KBM-7 (cell line): ENCODE measurements around the gene OSBPL10.
"Not testable (repeated sequence)": the region's sequence is repeated elsewhere in the genome, so short reads cannot be mapped to it uniquely, and the experiment has no call there.

Experiments
- DNase-seq: peaks from one replicate; pipeline ENCODE4 v3.0.0-alpha.2; 2015
- in situ Hi-C: fragments of 300-500 bp; cut with MboI; formaldehyde crosslinking; loops from 2 replicates; pipeline ENCODE4 v1.14.3; 2020; ENCODE audit warnings: low sequenced_read_pairs, low pct_unique_long_range_greater_than_20kb, mixed read lengths

OSBPL10 gene

DNA sequence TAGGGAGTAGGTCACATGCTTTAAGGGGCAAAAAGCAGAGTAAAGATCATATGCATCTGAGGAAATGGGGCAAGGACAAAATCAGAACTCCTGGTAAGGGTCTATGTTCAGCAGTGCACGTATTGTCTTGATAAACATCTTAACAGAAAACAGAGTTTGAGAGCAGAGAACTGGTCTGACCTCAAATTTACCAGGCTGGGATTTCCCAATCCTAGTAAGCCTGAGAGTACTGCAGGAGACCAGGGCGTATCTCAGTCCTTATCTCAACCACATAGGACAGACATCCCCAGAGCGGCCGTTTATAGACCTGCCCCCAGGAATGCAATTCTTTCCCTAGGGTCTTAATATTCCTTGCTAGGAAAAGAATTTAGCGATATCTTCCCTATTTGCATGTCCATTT is 14.0 kb upstream of the OSBPL10 start:
- in situ Hi-C loops, DNase-seq: not testable (repeated sequence)

- in situ Hi-C loops: no loop called here
- DNase-seq: no peak
These were observed 12.8 kb upstream of the OSBPL10 start for GRCh38 chr3:31993843-31994242.

DNA sequence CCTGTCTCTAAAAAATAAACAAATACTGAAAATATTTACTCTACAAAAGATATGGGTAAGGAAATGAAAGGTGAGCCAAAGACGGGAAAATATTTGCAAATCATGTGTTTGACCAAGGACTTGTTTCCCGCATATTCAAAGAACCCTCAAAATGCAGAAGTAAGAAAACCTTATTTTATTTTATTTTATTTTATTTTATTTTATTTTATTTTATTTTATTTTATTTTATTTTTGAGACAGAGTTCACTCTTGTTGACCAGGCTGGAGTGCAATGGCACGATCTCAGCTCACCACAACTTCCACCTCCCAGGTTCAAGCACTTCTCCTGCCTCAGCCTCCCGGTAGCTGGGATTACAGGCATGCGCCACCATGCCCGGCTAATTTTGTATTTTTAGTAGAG is 11.9 kb upstream of the OSBPL10 start:
- in situ Hi-C loops: not testable (repeated sequence)

GRCh38 chr3:31988271-31988670 is 7.2 kb upstream of the OSBPL10 start:
- in situ Hi-C loops: no loop called here
- DNase-seq: no peak

More for the DNA sequence above, 11.9 kb upstream of the OSBPL10 start:
- DNase-seq: not testable (repeated sequence)

DNA sequence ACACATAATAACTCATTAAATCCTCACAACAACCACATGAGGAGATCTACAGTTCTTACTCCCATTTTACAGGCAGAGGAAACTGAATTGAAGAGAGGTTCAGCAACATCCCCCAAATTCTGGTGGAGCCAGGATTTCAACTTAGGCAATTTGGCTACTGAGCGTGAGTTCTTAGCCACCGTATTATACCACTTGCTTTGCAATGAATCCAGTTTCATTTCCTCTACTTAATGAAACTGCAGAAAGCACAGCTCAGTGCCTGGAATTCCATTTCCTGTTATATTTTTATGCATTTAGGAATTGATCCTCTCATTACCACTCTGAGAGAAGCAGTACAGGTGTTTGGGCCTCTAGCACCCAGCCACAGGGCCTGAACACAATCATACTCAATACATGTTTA is 4.8 kb upstream of the OSBPL10 start:
- no peak for DNase-seq
- in situ Hi-C loops: no loop called here

DNA sequence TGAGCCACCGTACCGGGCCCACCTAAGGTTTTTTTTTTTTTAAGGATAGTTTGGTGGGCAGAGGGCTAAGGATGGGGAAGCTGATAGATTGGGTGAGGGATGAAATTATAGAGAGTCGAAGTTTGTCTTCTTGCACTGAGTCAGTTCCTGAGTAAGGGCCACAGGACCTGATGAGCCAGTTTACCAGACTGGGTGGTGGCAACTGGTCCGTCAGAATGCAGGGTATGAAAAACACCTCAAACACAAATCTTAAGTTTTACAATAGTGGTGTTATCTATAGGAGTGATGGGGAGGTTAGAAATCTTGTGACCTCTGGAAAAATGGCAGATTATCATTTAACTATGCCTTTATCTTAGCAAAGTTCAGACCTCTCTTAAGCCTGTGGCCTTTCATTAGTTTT is 3.3 kb upstream of the OSBPL10 start:
- in situ Hi-C loops: no loop called here
- DNase-seq: no peak

GRCh38 chr3:31980530-31981205 is 394 bp downstream of the OSBPL10 start:
- in situ Hi-C loops: no loop called here
- peak; percentile 67 for DNase-seq

DNA sequence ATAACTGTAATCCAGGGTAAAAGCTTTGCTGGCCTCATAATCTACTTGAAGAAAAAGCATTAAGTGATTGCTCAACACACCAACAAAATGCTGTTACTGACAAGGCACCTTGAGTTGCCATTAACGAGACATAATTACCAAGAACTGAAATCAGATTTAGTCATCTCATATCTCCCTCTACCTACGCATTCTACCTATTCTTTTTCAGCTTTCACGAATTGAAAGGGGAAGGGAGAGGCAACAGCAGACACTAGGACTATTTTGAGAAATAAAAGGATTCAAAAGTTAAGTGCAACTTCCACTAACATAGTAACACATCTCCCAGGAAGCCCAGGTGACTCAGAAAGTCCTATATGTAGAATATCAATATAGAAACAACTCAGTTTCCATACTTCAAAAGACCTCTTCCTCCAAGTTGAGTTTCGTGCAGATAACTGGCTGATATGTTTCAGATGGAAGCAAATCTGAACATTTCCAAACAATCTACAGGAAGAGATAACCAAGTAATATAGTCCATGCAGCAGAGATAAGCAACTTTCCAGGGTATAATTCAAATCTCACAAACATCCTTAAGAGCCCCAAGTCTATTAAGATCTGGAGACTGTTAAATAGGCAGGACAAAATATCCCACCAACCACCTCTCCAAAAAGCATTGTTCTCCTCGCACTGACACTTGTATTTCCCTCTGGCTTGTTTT is 1.9 kb downstream of the OSBPL10 start:
- no peak for DNase-seq
- in situ Hi-C loops: no loop called here

DNA sequence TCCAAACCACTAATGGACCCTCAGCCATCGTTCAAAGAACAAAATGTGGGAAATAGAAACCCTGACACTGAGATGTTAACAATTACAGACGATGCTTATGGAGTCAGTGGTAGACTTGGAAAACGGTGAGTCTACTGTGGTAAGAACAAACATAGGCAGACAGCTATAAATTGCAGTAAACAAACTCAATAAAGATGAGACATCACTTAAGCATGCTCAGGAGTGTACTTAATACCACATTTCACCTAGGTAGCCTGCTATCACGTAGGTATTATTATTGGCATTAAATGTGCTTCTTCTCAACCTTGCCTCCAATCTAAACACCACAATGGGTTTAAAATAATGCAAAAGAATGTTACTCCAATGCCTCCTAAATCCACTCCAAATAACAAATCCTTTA is 2.5 kb downstream of the OSBPL10 start:
- no peak for DNase-seq
- in situ Hi-C loops: no loop called here

DNA sequence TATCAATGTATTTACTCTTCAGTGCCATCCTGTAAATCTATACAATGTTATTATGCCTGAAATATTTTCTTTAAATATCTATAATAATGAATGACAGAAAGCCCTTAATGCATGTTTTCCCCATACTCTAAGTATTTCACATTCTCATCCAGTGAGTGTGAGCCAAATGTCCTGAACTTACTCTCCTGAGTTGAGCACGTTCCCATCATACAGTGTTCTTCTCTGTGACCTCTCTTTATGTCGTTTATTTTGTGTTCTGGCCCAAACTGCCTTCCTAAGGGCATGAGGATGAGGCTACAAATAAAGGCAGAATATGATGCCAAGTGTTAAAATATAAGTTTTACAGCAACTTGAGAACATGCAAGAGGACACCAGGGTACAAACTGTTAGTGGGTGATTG is 3.3 kb downstream of the OSBPL10 start:
- in situ Hi-C loops: no loop called here
- DNase-seq: no peak

- in situ Hi-C loops: no loop called here
- DNase-seq: no peak
These were observed 4.8 kb downstream of the OSBPL10 start for GRCh38 chr3:31976302-31976701.

- in situ Hi-C loops: no loop called here
These were observed 6.1 kb downstream of the OSBPL10 start for GRCh38 chr3:31974964-31975363.

GRCh38 chr3:31974471-31974870 is 6.6 kb downstream of the OSBPL10 start:
- in situ Hi-C loops: no loop called here

More at GRCh38 chr3:31974964-31975363, 6.1 kb downstream of the OSBPL10 start:
- no peak for DNase-seq

GRCh38 chr3:31973837-31974236 is 7.2 kb downstream of the OSBPL10 start:
- in situ Hi-C loops: no loop called here
- no peak for DNase-seq

More at GRCh38 chr3:31974471-31974870, 6.6 kb downstream of the OSBPL10 start:
- no peak for DNase-seq

DNA sequence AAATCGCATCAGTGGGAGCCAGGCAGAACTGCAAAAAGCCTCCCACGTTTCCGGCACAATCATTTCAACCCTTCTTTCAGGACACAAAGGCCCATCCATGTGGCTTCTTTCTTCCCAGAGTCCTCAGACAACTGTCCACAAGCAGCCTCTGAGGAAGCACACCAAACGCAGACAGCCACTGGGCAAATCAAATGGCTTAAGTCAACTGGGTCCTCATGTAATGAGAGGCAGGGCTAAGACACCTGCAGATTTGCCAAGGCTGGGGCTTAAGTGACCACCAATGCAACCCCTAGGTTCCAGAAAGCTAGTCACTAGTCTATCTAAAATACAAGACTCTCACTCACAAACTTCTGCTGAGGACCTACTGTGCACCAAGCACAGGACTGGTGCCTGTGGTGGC is 8.0 kb downstream of the OSBPL10 start:
- no peak for DNase-seq
- in situ Hi-C loops: no loop called here

DNA sequence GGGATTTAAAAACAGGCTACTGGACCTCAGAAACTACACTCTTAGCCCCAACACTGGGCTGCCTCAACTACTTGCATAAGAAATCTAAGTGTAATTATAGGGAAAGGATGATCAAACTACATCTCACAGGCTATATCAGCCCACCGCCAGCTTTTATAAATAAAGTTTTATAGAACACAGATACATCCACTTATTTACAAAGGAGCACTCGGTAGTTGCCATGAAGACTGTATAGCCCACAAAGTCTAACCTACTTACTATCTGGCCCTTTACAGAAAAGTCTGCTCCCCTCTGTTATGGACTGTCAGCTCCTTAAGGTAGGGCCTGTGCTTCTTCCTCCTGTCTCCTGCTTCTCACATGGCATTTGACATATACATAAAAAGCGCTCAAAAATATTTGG is 9.5 kb downstream of the OSBPL10 start:
- DNase-seq: no peak
- in situ Hi-C loops: no loop called here

DNA sequence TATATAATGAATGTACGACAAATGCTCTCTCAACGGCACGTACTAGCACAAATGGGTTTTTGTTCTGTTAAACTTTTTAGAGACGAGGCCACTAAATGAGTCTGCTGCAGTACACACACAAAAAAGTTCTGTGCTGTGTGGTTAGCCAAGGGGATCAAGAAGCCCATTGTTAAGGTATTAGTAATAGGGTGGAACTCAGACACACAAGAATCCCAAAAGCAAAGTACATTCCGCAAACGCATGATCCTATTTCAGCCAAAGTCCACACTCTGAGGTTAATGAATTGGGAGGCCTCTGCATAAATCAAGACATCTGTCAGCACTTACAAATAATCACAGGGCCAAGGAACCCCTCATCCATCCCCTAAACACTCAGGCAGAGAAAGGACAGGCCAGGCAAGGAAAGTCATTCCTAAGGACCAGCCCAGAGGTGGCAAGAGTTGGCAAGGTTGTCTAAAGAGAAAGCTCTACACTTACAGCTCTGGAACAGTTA is 12.1 kb downstream of the OSBPL10 start:
- in situ Hi-C loops: no loop called here
- no peak for DNase-seq

GRCh38 chr3:31968369-31968926 is 12.6 kb downstream of the OSBPL10 start:
- DNase-seq: no peak
- in situ Hi-C loops: no loop called here

DNA sequence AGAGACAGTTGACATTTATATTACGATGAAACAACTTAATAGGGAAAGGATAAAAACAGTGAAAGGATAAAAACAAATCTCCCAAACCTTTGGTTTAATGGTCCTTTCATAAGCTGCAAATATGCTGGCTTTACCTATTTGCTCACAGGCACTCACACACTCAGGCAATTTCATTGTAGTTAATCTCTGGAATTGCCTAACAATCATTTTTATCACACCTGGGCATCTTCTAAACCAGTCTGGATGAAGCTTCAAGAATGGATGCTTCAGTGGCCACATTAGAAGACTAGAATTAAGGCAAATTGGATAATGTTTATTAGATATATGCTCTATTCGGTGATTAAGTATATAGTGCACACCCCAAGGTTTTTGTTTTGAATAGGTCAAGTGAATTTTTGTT is 13.5 kb downstream of the OSBPL10 start:
- no peak for DNase-seq
- in situ Hi-C loops: no loop called here

DNA sequence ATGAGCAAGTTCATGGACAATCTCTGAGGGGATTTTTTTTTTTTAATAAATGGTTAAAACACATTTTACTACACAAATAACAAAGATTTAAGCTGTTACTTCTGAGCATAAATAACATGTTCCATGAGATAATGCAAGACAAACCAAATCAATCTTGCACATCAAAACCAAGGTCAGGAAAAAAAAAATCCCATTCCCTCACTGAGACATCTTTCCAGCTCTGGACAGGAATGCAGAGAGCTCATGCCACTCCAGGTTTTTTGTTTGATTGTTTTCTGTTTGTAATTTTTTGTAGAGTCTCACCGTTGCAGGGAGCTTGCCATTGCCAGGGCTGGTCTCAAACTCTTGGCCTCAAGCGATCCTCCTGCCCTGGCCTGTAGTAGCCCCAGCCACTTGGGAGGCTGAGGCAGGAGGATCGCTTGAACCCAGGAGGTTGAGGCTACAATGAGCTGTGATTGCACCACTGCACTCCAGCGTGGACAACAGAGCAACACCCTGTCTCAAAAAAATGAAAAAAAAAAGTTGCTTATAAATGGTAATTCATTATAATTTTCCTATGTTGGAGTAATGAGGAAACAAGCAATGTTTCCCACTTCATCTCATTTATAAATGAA is 14.0 kb downstream of the OSBPL10 start:
- DNase-seq: no peak
- in situ Hi-C loops: no loop called here
